Measurements from ENCODE around the gene P2RY6. TPM values are rescaled to one million over a fixed set of nuclear protein-coding genes. Genes with fewer than 3 reads are reported as not detected.

The P2RY6 gene
- total and polyA plus RNA-seq, 2 of the 8 experiments (the other 6 are each of a cell fraction or from before 2014, with no cell fraction given), result 0.15 TPM; not detected in 1

DNA sequence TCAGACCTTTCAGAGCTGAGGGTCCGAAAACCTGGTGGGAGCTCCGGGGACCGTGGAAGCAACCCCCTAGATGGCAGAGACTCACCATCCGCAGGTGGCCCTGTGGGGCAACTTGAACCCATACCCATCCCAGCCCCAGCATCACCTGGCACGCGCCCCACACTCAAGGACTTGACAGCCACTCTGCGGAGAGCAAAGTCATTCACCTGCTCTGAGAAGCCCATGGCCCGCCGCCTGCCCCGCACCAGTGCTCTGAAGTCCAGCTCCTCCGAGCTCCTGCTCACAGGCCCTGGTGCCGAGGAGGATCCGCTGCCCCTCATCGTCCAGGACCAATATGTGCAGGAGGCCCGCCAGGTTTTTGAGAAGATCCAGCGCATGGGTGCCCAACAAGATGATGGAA is 37.9 kb downstream of the P2RY6 start:
- 90% methylated on average over 15 of the region's 16 CpGs; no CpG with 5 or more reads in 1 of the 2 experiments for WGBS, 2 experiments (ENCODE audit: extremely low coverage in 1 of 2, insufficient coverage in 1 of 2, insufficient read length in 1 of 2, insufficient replicate concordance in 2 of 2, low coverage in 1 of 2, low lambda C conversion rate in 2 of 2, missing lambda C conversion rate in 1 of 2)
- no peak overlapping the region for H3K18ac ChIP-seq (ENCODE audit: extremely low read depth, low read length)
- no peak for DNase-seq (ENCODE audit: low read depth in 1 of 2, low spot score in 2 of 2)
- no peak overlapping the region for H3K27ac ChIP-seq (ENCODE audit: low read depth, low read length)
- no peak for FAIRE-seq
- no peak overlapping the region for H4K5ac ChIP-seq (ENCODE audit: insufficient read length, low read depth, low read length)
- H3K4me3 ChIP-seq (ENCODE audit: extremely low read depth in 1 of 4, insufficient read depth in 2 of 4, low read depth in 3 of 4, low read length in 4 of 4), result peak overlapping the region in 1 of 4 experiments; percentile 88; a peak in 2 of 8 replicates
- H3K4me2 ChIP-seq (ENCODE audit: insufficient read depth in 1 of 2, low read depth in 2 of 2, low read length in 2 of 2), result peak overlapping the region; percentile 37 to 98; a peak in 3 of 4 replicates
- no peaks in the 10 kb centered on the region for H3K36me3 ChIP-seq (ENCODE audit: control insufficient read depth in 2 of 4, insufficient read depth in 4 of 4, low read length in 3 of 4)
- peaks cover 18% of the 10 kb centered on the region for H3K23me2 ChIP-seq (ENCODE audit: low read depth, low read length)
- H3K23ac ChIP-seq (ENCODE audit: insufficient read length), result no peak overlapping the region
- H4K8ac ChIP-seq (ENCODE audit: extremely low read depth, insufficient read depth, low read length), result no peak overlapping the region
- no peak overlapping the region for H2AK5ac ChIP-seq (ENCODE audit: low read depth, low read length)
- no peak overlapping the region for H2BK120ac ChIP-seq (replicated peaks; ENCODE audit: low read depth, low read length)
- H2AFZ ChIP-seq (ENCODE audit: low read length), result no peak overlapping the region
- H3K9ac ChIP-seq (replicated peaks in 1 of 4; ENCODE audit: extremely low read depth in 1 of 4, low read depth in 3 of 4, low read length in 3 of 4), result no peak overlapping the region
- 0 out of 2 replicates have a peak overlapping the region, but pooled peaks have one; percentile 29 for H2BK15ac ChIP-seq (ENCODE audit: low read length)
- no peak overlapping the region for H4K91ac ChIP-seq (replicated peaks; ENCODE audit: insufficient read length, low read length)
- no peaks in the 10 kb centered on the region for H3K9me3 ChIP-seq (ENCODE audit: insufficient read depth in 2 of 2, low read depth in 1 of 2, low read length in 1 of 2)
- ChIA-PET POLR2A (ENCODE audit: partially characterized antibody) (interaction anchor here (0.8 to 7.8 kb wide), 7 partner anchors 17 to 86 kb away, joined by 3 to 91 read pairs (median 4); no protein-coding TSS in a partner anchor), CTCF (ENCODE audit: partially characterized antibody) (interaction anchor here (0.6 to 25.1 kb wide), 9 partner anchors 14 to 81 kb away, joined by 3 to 383 read pairs (median 5); no protein-coding TSS in a partner anchor)
- H2BK20ac ChIP-seq (ENCODE audit: low read length), result no peak overlapping the region
- H4K20me1 ChIP-seq (replicated peaks in 1 of 2; ENCODE audit: control insufficient read depth in 1 of 2, insufficient read depth in 2 of 2, low read length in 2 of 2), result peaks cover 11 to 33% of the 10 kb centered on the region in 2 experiments
- no peak overlapping the region for H2BK5ac ChIP-seq (ENCODE audit: low read depth, low read length)
- H3K27me3 ChIP-seq (replicated peaks in 1 of 4; ENCODE audit: control insufficient read depth in 3 of 4, extremely low read depth in 1 of 4, insufficient read depth in 3 of 4, low read length in 3 of 4), result peaks cover 0 to 40% (median 29%) of the 10 kb centered on the region in 4 experiments; a peak in 6 of 7 replicates
- H3K79me2 ChIP-seq (ENCODE audit: control insufficient read depth in 1 of 2, insufficient read depth in 2 of 2, low read length in 2 of 2), result no peaks in the 10 kb centered on the region
- no peak overlapping the region for H2BK12ac ChIP-seq (ENCODE audit: low read depth, low read length)
- H3K14ac ChIP-seq (ENCODE audit: insufficient read length), result no peak overlapping the region
- peaks cover 3 to 22% (median 12%) of the 10 kb centered on the region in 4 experiments for H3K4me1 ChIP-seq (replicated peaks in 1 of 4; ENCODE audit: control insufficient read depth in 3 of 4, insufficient read depth in 4 of 4, low read length in 3 of 4)
- H3K4ac ChIP-seq (replicated peaks; ENCODE audit: insufficient read length, low read depth, low read length), result no peak overlapping the region
- no peak overlapping the region for H3K56ac ChIP-seq (replicated peaks; ENCODE audit: insufficient read length, low read depth, low read length)
- peaks cover 7% of the 10 kb centered on the region for H3K79me1 ChIP-seq (ENCODE audit: low read depth, low read length)
- TF ChIP-seq EP300 (IDR thresholded peaks at IDR 0.05; ENCODE audit: borderline replicate concordance in 1 of 2, low read depth in 2 of 2, low read length in 2 of 2) (no peak), POU5F1 (IDR thresholded peaks at IDR 0.05; ENCODE audit: low read depth, low read length) (no peak), RNF2 (IDR thresholded peaks at IDR 0.05; ENCODE audit: borderline replicate concordance, low read depth, low read length, missing control alignments, poor library complexity, severe bottlenecking) (no peak), CBX5 (IDR thresholded peaks at IDR 0.05; ENCODE audit: low read depth, low read length) (no peak), SRF (IDR thresholded peaks at IDR 0.05; ENCODE audit: low read depth, low read length) (no peak), RAD21 (IDR thresholded peaks at IDR 0.05 in 1 of 2, conservative IDR thresholded peaks at IDR 0.05 in 1 of 2; ENCODE audit: low read depth in 2 of 2, low read length in 2 of 2) (no peak), SIN3A (conservative IDR thresholded peaks at IDR 0.05 in 1 of 2, IDR thresholded peaks at IDR 0.05 in 1 of 2; ENCODE audit: low read depth in 1 of 2, low read length in 2 of 2) (no peak), TEAD4 (IDR thresholded peaks at IDR 0.05; ENCODE audit: low read depth, low read length) (no peak), CEBPB (IDR thresholded peaks at IDR 0.05; ENCODE audit: low read depth, low read length) (no peak)
- TF ChIP-seq, protein P1, sequence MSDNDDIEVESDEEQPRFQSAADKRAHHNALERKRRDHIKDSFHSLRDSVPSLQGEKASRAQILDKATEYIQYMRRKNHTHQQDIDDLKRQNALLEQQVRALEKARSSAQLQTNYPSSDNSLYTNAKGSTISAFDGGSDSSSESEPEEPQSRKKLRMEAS (IDR thresholded peaks at IDR 0.05), result no peak
- TF ChIP-seq, protein P2, sequence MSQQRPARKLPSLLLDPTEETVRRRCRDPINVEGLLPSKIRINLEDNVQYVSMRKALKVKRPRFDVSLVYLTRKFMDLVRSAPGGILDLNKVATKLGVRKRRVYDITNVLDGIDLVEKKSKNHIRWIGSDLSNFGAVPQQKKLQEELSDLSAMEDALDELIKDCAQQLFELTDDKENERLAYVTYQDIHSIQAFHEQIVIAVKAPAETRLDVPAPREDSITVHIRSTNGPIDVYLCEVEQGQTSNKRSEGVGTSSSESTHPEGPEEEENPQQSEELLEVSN (IDR thresholded peaks at IDR 0.05), result no peak

Data from H1 (cell line).